ENCODE measurements around the gene ABCA5.

DNA sequence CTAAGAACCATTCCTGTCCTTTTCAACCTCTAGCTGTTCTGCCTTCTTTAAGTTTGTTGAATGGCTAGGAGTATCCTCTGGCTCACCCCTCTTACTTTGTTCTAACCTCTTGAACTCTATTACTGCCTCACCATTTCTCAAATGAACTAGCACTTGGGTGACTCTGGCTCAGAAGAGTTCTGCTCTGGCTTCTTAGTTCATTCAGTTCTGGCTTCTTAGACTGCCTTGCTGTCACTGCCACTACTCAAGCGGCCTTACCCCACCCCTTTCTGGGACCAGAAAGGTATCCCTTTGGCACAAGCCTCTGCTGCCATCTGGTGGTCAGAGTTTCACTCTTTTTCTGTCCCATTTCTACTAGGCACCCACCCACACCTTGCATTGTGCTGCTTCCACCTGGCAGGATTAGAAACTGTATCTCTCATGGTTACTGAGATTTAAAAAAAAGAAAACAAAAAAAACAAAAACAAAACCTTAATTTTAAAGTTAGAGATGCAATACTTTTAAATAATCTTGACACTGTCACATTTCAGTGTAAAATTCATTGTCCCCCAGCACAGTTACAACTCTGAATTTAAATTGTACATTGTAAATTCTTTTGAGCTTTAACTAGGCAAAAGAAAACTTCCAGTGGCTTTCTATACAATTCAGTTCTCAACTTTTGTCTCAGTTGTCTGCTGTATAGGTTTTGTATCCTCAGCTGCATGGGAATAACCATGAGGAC lies 91.4 kb downstream of the ABCA5 start:
- no peak for TF ChIP-seq EZH2 (optimal IDR thresholded peaks at IDR 0.05; ENCODE audit: low read depth, low read length)
- TF ChIP-seq, protein P1, sequence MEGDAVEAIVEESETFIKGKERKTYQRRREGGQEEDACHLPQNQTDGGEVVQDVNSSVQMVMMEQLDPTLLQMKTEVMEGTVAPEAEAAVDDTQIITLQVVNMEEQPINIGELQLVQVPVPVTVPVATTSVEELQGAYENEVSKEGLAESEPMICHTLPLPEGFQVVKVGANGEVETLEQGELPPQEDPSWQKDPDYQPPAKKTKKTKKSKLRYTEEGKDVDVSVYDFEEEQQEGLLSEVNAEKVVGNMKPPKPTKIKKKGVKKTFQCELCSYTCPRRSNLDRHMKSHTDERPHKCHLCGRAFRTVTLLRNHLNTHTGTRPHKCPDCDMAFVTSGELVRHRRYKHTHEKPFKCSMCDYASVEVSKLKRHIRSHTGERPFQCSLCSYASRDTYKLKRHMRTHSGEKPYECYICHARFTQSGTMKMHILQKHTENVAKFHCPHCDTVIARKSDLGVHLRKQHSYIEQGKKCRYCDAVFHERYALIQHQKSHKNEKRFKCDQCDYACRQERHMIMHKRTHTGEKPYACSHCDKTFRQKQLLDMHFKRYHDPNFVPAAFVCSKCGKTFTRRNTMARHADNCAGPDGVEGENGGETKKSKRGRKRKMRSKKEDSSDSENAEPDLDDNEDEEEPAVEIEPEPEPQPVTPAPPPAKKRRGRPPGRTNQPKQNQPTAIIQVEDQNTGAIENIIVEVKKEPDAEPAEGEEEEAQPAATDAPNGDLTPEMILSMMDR (IDR thresholded peaks at IDR 0.05; ENCODE audit: low read length), result peak; percentile 81
